HCT116 (cell line): ENCODE measurements around the gene METTL21A. TPM values are rescaled to one million over a fixed set of nuclear protein-coding genes. Genes with fewer than 3 reads are reported as not detected.

Source experiments
- ATAC-seq: fragments of 200-7000 bp; cut with Tn5 transposase; 2 replicates; pipeline ENCODE4 v1.9.1; 2020; ENCODE audit warnings: mild to moderate bottlenecking, moderate library complexity
- BruUV-seq: library from RNA; stranded (reverse); fragments of 400-500 nt; replicated peaks from 2 replicates; lab custom pipeline; 2021; lab: Mats Ljungman, UMichigan
- CTCF ChIA-PET: fragments of 300-600 bp; sonication (Branson Sonifier 250); formaldehyde crosslinking; loops from one replicate; lab custom pipeline; 2021; ENCODE audit warnings: antibody characterized with exemption; lab: Charles Lee
- POLR2A ChIA-PET: fragments of 300-600, 350-600 bp; sonication (Branson Sonifier 250); formaldehyde crosslinking; loops from one replicate; lab custom pipeline; 2021; ENCODE audit warnings: antibody characterized with exemption; lab: Charles Lee
- RAD21 ChIA-PET, 2 experiments: fragments of 300-600 bp; sonication (Branson Sonifier 250); formaldehyde crosslinking; loops; one replicate each; lab custom pipeline; 2023; ENCODE audit warnings: low total read pairs in 2 of 2; ENCODE audit not compliant: uncharacterized antibody in 2 of 2, unreplicated experiment in 2 of 2, low non-redundant PET in 1 of 2; lab: Charles Lee
- DNase-seq: peaks from one replicate; pipeline ENCODE4 v3.0.0-alpha.2; 2010; ENCODE audit warnings: low read depth, low spot score
- H2AFZ ChIP-seq: fragments of 200-600 bp; shearing (Covaris generic), sonication (generic); 2 replicates; pipeline ENCODE4 v1.6.1; 2017; ENCODE audit warnings: low read depth, mixed run types, mixed read lengths, antibody characterized with exemption, low read length; ENCODE audit not compliant: poor library complexity, severe bottlenecking
- H3K27ac ChIP-seq: 2 replicates; pipeline ENCODE4 v1.5.1; 2012; ENCODE audit warnings: low read depth, low read length
- H3K27me3 ChIP-seq: fragments of 200-600 bp; sonication (generic); 2 replicates; pipeline ENCODE4 v1.6.1; 2016; ENCODE audit warnings: mixed run types, low read length, mixed read lengths; ENCODE audit not compliant: insufficient read depth
- H3K36me3 ChIP-seq, 2 experiments: fragments of 200-500 bp in 1 of 2; fragments of 200-600 bp in 1 of 2; sonication (Bioruptor generic) in 1 of 2; sonication (generic) in 1 of 2; 2 replicates each; pipeline versions ENCODE4 v1.5.1 to v1.6.1; 2014 to 2016; ENCODE audit warnings: low read length in 2 of 2, inconsistent platforms in 1 of 2, mixed read lengths in 1 of 2, mixed run types in 1 of 2; ENCODE audit not compliant: insufficient read depth in 2 of 2, control insufficient read depth in 1 of 2
- H3K4me1 ChIP-seq, 2 experiments: fragments of 200-600 bp in 1 of 2; sonication (generic) in 1 of 2; 2 replicates each; pipeline versions ENCODE4 v1.5.1 to v1.6.1; 2012 to 2017; ENCODE audit warnings: low read length in 2 of 2, inconsistent platforms in 1 of 2, mild to moderate bottlenecking in 1 of 2, mixed read lengths in 1 of 2, mixed run types in 1 of 2, moderate library complexity in 1 of 2; ENCODE audit not compliant: insufficient read depth in 2 of 2, control insufficient read depth in 1 of 2
- H3K4me2 ChIP-seq: fragments of 200-600 bp; sonication (generic); 2 replicates; pipeline ENCODE4 v1.6.1; 2017; ENCODE audit warnings: mixed run types, low read length, mixed read lengths
- H3K4me3 ChIP-seq, 2 experiments: fragments of 200-600 bp in 1 of 2; sonication (generic) in 1 of 2; replicated peaks in 1 of 2; 2 replicates each; pipeline ENCODE4 v1.5.1; 2011 to 2016; ENCODE audit warnings: low read length in 2 of 2, control low read depth in 1 of 2, low read depth in 1 of 2, mild to moderate bottlenecking in 1 of 2, mixed read lengths in 1 of 2, mixed run types in 1 of 2
- H3K79me2 ChIP-seq: fragments of 200-600 bp; sonication (generic); 2 replicates; pipeline ENCODE4 v1.6.1; 2017; ENCODE audit warnings: mild to moderate bottlenecking, mixed run types, low read length, moderate library complexity, mixed read lengths; ENCODE audit not compliant: insufficient read depth
- H3K9ac ChIP-seq: fragments of 200-600 bp; sonication (generic); 2 replicates; pipeline ENCODE4 v1.6.1; 2016; ENCODE audit warnings: low read length, mixed read lengths
- H3K9me2 ChIP-seq: fragments of 200-600 bp; sonication (generic), shearing (Covaris generic); 2 replicates; pipeline ENCODE4 v1.6.1; 2017; ENCODE audit warnings: mixed run types, mild to moderate bottlenecking, moderate library complexity; ENCODE audit not compliant: insufficient read depth
- H3K9me3 ChIP-seq, 2 experiments: fragments of 200-500 bp in 1 of 2; fragments of 200-600 bp in 1 of 2; sonication (Bioruptor generic) in 1 of 2; sonication (generic) in 1 of 2; 2 replicates each; pipeline ENCODE4 v1.6.1; 2014 to 2017; ENCODE audit warnings: low read length in 2 of 2, mixed read lengths in 2 of 2, inconsistent platforms in 1 of 2, low read depth in 1 of 2, mild to moderate bottlenecking in 1 of 2, mixed run types in 1 of 2, moderate library complexity in 1 of 2; ENCODE audit not compliant: control insufficient read depth in 1 of 2, insufficient read depth in 1 of 2
- H4K20me1 ChIP-seq: fragments of 200-600 bp; sonication (generic), shearing (Covaris generic); 2 replicates; pipeline ENCODE4 v1.6.1; 2017; ENCODE audit warnings: mixed run types, mild to moderate bottlenecking, moderate library complexity; ENCODE audit not compliant: insufficient read depth
- CEBPB ChIP-seq: IDR thresholded peaks from 2 replicates; pipeline ENCODE4 v1.6.1; 2012; ENCODE audit warnings: low read depth
- EGR1 ChIP-seq: IDR thresholded peaks from 2 replicates; pipeline ENCODE4 v1.6.1; 2012; ENCODE audit warnings: low read depth
- EZH2 ChIP-seq: fragments of 200-600 bp; sonication (generic); IDR thresholded peaks from 2 replicates; pipeline ENCODE4 v1.6.1; 2017; ENCODE audit warnings: antibody characterized with exemption, mixed run types
- JUND ChIP-seq: IDR thresholded peaks from 2 replicates; pipeline ENCODE4 v1.6.1; 2012
- POLR2A ChIP-seq: IDR thresholded peaks from 2 replicates; pipeline ENCODE4 v1.7.0; 2011; ENCODE audit warnings: borderline replicate concordance; ENCODE audit not compliant: insufficient read depth, insufficient read length; ENCODE audit errors: extremely low read depth
- REST ChIP-seq: IDR thresholded peaks from 2 replicates; pipeline ENCODE4 v1.6.1; 2012; ENCODE audit warnings: low read depth
- SIN3A ChIP-seq: IDR thresholded peaks from 2 replicates; pipeline ENCODE4 v1.6.1; 2012; ENCODE audit warnings: low read depth
- SP1 ChIP-seq: IDR thresholded peaks from 2 replicates; pipeline ENCODE4 v1.6.1; 2012; ENCODE audit warnings: low read depth
- TCF7L2 ChIP-seq: IDR thresholded peaks from 2 replicates; pipeline ENCODE4 v1.7.0; 2011; ENCODE audit warnings: borderline replicate concordance, inconsistent platforms; ENCODE audit not compliant: insufficient read depth, insufficient read length; ENCODE audit errors: extremely low read depth
- YY1 ChIP-seq: IDR thresholded peaks from 2 replicates; pipeline ENCODE4 v1.6.1; 2011; ENCODE audit warnings: low read length, low read depth, moderate library complexity, mild to moderate bottlenecking; ENCODE audit not compliant: insufficient replicate concordance; ENCODE audit errors: extremely low read depth
- intact Hi-C: fragments of 100-400 bp; cut with micrococcal nuclease; formaldehyde crosslinking; loops from 2 replicates; pipeline ENCODE4 v1.10.0; 2022
- total RNA-seq: library from RNA; stranded (reverse); gene quantifications from one replicate; pipeline ENCODE4 v1.2.1, GENCODE V29; 2021; ENCODE audit not compliant: unreplicated experiment
- TF ChIP-seq, protein P1 (sequence below), 3 experiments: fragments of 200-600 bp in 1 of 3; sonication (generic) in 1 of 3; IDR thresholded peaks in 2 of 3; conservative IDR thresholded peaks in 1 of 3; 2 replicates each; pipeline ENCODE4 v1.5.1; 2012 to 2017; ENCODE audit warnings: low read depth in 2 of 3, low read length in 2 of 3, antibody characterized with exemption in 1 of 3, borderline replicate concordance in 1 of 3, control low read depth in 1 of 3, mild to moderate bottlenecking in 1 of 3, mixed read lengths in 1 of 3, mixed run types in 1 of 3, moderate library complexity in 1 of 3; ENCODE audit not compliant: insufficient read depth in 1 of 3
- TF ChIP-seq, protein P2 (sequence below): IDR thresholded peaks from 2 replicates; pipeline ENCODE4 v1.6.1; 2012

Gene METTL21A
- total RNA-seq, 1 experiment from 2014 or later: 25.7 TPM

DNA sequence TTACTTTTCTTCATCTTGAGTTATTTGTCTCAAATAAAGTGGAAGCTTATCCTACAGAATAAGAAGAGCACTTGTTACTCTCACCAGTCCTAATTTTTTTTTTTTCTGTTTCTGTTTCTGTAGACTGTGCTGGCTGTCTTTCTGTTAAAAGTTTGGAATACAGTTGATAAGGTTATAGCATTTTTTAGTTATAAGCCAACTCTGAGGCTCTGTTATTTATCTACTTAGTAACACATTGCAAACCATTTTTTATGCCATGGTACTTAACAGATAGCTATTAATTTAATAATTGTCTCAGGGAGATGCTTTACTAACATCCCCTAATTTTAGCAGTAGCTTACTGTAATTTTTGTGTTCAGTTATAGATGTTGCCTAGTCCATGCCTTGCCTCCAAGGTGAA is 57.5 kb downstream of the METTL21A start:
- Histone ChIP-seq H3K9me2 (no peaks in the 10 kb centered on the region), H3K79me2 (no peaks in the 10 kb centered on the region), H3K4me2 (no peak overlapping the region), H3K27ac (no peak overlapping the region), H4K20me1 (no peaks in the 10 kb centered on the region), H3K4me1 (no peaks in the 10 kb centered on the region), H3K36me3 (peaks cover 10 to 17% of the 10 kb centered on the region in 2 experiments), H3K9me3 (no peaks in the 10 kb centered on the region), H3K4me3 (no peak overlapping the region), H2AFZ (no peak overlapping the region), H3K27me3 (no peaks in the 10 kb centered on the region), H3K9ac (no peak overlapping the region)
- RAD21 ChIA-PET: no interaction called here
- CTCF ChIA-PET: no interaction called here
- no peak for ATAC-seq
- intact Hi-C loops: no loop called here
- BruUV-seq: no TSS peak
- POLR2A ChIA-PET: no interaction called here
- no peak for DNase-seq
- TF ChIP-seq EGR1 (no peak), SP1 (no peak), EZH2 (no peak)

DNA sequence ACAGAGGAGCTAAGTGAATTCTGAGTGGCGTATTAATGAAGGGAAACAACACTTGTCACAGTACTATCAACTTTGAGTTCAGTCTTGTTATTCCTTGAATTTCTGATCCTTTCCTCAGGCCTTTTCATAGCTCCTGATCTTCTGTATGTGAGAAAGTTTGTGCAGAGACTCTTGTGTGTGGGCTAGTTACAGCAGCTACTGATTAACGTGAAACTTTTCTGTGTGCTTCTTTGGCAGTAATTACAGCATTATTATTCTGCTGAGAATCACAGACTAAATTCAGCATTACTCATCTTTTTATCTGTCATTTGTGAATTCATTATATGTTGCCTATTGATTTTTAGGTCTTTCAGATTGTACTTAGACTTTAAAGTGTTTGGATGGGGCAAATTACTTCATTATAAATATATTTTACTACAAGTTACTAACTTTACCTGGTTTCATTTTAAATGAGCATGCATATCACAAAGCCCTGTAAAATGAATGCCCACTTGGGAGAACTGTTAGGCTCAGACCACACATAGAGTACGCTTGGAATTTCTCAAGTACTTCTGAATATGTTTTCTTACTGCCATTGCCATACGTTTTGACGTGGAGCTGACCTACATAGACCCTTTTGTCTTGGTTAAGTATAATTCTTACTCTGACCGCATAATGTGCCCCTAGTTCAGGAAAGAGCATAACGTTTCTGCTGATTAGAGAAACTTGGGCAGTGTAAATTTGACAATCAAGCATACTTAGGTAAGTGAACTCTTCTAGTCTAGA is 59.3 kb downstream of the METTL21A start:
- POLR2A ChIA-PET: no interaction called here
- TF ChIP-seq POLR2A: no peak
- no peak for TF ChIP-seq REST
- no peak for TF ChIP-seq SIN3A
- no peak for TF ChIP-seq TCF7L2
- TF ChIP-seq JUND: no peak
- no peak for TF ChIP-seq YY1
- no peak for TF ChIP-seq EZH2
- no peak for TF ChIP-seq SP1
- TF ChIP-seq, protein P1, sequence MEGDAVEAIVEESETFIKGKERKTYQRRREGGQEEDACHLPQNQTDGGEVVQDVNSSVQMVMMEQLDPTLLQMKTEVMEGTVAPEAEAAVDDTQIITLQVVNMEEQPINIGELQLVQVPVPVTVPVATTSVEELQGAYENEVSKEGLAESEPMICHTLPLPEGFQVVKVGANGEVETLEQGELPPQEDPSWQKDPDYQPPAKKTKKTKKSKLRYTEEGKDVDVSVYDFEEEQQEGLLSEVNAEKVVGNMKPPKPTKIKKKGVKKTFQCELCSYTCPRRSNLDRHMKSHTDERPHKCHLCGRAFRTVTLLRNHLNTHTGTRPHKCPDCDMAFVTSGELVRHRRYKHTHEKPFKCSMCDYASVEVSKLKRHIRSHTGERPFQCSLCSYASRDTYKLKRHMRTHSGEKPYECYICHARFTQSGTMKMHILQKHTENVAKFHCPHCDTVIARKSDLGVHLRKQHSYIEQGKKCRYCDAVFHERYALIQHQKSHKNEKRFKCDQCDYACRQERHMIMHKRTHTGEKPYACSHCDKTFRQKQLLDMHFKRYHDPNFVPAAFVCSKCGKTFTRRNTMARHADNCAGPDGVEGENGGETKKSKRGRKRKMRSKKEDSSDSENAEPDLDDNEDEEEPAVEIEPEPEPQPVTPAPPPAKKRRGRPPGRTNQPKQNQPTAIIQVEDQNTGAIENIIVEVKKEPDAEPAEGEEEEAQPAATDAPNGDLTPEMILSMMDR (IDR thresholded peaks at IDR 0.05 in 2 of 3, conservative IDR thresholded peaks at IDR 0.05 in 1 of 3; ENCODE audit: borderline replicate concordance in 1 of 3, insufficient read depth in 1 of 3, low read depth in 2 of 3, low read length in 2 of 3): no peak
- TF ChIP-seq, protein P2, sequence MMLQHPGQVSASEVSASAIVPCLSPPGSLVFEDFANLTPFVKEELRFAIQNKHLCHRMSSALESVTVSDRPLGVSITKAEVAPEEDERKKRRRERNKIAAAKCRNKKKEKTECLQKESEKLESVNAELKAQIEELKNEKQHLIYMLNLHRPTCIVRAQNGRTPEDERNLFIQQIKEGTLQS: no peak
- TF ChIP-seq CEBPB: no peak
- TF ChIP-seq, all 23 proteins: peak for 0
- no TSS peak for BruUV-seq

More for the DNA sequence above, 59.3 kb downstream of the METTL21A start:
- Histone ChIP-seq H4K20me1 (no peaks in the 10 kb centered on the region), H3K36me3 (peaks cover 12 to 22% of the 10 kb centered on the region in 2 experiments), H3K9ac (no peak overlapping the region), H3K4me2 (no peak overlapping the region), H2AFZ (no peak overlapping the region), H3K27me3 (no peaks in the 10 kb centered on the region), H3K9me2 (no peaks in the 10 kb centered on the region), H3K4me1 (peaks cover 0 to 9% of the 10 kb centered on the region in 2 experiments; a peak in 1 of 4 replicates), H3K27ac (no peak overlapping the region), H3K79me2 (no peaks in the 10 kb centered on the region), H3K9me3 (no peaks in the 10 kb centered on the region), H3K4me3 (no peak overlapping the region)
- DNase-seq (no peak), ATAC-seq (no peak)
- CTCF ChIA-PET: no interaction called here
- RAD21 ChIA-PET: no interaction called here
- intact Hi-C loops: no loop called here
